GM18508 (cell line): Measurements from ENCODE around the gene GNG14.
"Not testable (repeated sequence)": the region's sequence is repeated elsewhere in the genome, so short reads cannot be mapped to it uniquely, and the experiment has no call there.

ENCODE experiments used
- ATAC-seq: cut with Tn5 transposase; IDR thresholded peaks from one replicate; pipeline ENCODE4 v1.9.1; 2021; ENCODE audit warnings: moderate number of reproducible peaks; ENCODE audit not compliant: insufficient read depth, unreplicated experiment

GNG14 gene

GRCh38 chr19:12687496-12688196 is at the start of gene GNG14:
TSS of gene GNG14 (plus strand) at chr19:12687998. CDS start at chr19:12688049, 51 bp downstream.
- ATAC-seq = no peak

- ATAC-seq = no peak
Measured at GRCh38 chr19:12638611-12639182, 49.1 kb upstream of the GNG14 start.

- ATAC-seq = no peak
Measured at GRCh38 chr19:12639901-12640613, 47.7 kb upstream of the GNG14 start.

- no peak for ATAC-seq
Measured at GRCh38 chr19:12641456-12641855, 46.3 kb upstream of the GNG14 start.

- ATAC-seq = no peak
Measured at GRCh38 chr19:12642506-12642905, 45.3 kb upstream of the GNG14 start.

- not testable (repeated sequence) for ATAC-seq
Measured at GRCh38 chr19:12643716-12644115, 44.1 kb upstream of the GNG14 start.

- ATAC-seq = no peak
Measured at GRCh38 chr19:12646551-12646950, 41.2 kb upstream of the GNG14 start.

GRCh38 chr19:12647047-12647446 is 40.8 kb upstream of the GNG14 start:
- ATAC-seq = no peak

- no peak for ATAC-seq
Measured at GRCh38 chr19:12647490-12648071, 40.2 kb upstream of the GNG14 start.

GRCh38 chr19:12648088-12648487 is 39.7 kb upstream of the GNG14 start:
- ATAC-seq = no peak

GRCh38 chr19:12649941-12650340 is 37.9 kb upstream of the GNG14 start:
- no peak for ATAC-seq

GRCh38 chr19:12652219-12652618 is 35.6 kb upstream of the GNG14 start:
- no peak for ATAC-seq

- no peak for ATAC-seq
Measured at GRCh38 chr19:12655546-12655945, 32.3 kb upstream of the GNG14 start.

GRCh38 chr19:12656899-12657571 is 30.8 kb upstream of the GNG14 start:
- ATAC-seq = no peak

GRCh38 chr19:12657966-12658365 is 29.8 kb upstream of the GNG14 start:
- no peak for ATAC-seq

- ATAC-seq = no peak
Measured at GRCh38 chr19:12660980-12661379, 26.8 kb upstream of the GNG14 start.

- no peak for ATAC-seq
Measured at GRCh38 chr19:12664406-12665280, 23.2 kb upstream of the GNG14 start.

- no peak for ATAC-seq
Measured at GRCh38 chr19:12665281-12665573, 22.6 kb upstream of the GNG14 start.

GRCh38 chr19:12665671-12666264 is 22.0 kb upstream of the GNG14 start:
- no peak for ATAC-seq
